Stimulated activated CD4-positive, alpha-beta T cell treated with anti-CD3 and anti-CD28 coated beads, TNF-alpha, amount 100 ng/mL, for 48 hours (primary cell): ENCODE results near the gene SYK.
A peak's percentile ranks its signal among the peaks of the same experiment; 100 is the strongest.
"Not testable (repeated sequence)": the region's sequence is repeated elsewhere in the genome, so short reads cannot be mapped to it uniquely, and the experiment has no call there.

ENCODE experiments used
- DNase-seq, 3 donors: peaks; one replicate each; pipeline ENCODE4 v3.0.0-alpha.2; 2020; ENCODE audit warnings: low read depth in 3 of 3

SYK gene

GRCh38 chr9:90801241-90801972 is at the start of gene SYK:
SYK (plus strand) TSS chr9:90801819; CDS start chr9:90843899, 42,080 bp downstream.
- no peak for DNase-seq

- DNase-seq, result peak; percentile 44 to 58 (median 44)
These were observed 45.9 kb upstream of the SYK start for GRCh38 chr9:90755514-90756371.

GRCh38 chr9:90760577-90760976 is 41.0 kb upstream of the SYK start:
- not testable (repeated sequence) for DNase-seq

- no peak for DNase-seq
These were observed 34.9 kb upstream of the SYK start for GRCh38 chr9:90766731-90767130.

GRCh38 chr9:90767523-90768100 is 34.0 kb upstream of the SYK start:
- no peak for DNase-seq

- no peak for DNase-seq
These were observed 31.4 kb upstream of the SYK start for GRCh38 chr9:90770182-90770738.

- DNase-seq, result no peak
These were observed 30.7 kb upstream of the SYK start for GRCh38 chr9:90770927-90771326.

GRCh38 chr9:90772386-90772785 is 29.2 kb upstream of the SYK start:
- no peak for DNase-seq

- DNase-seq, result no peak
These were observed 28.0 kb upstream of the SYK start for GRCh38 chr9:90773617-90774016.

GRCh38 chr9:90774071-90774470 is 27.5 kb upstream of the SYK start:
- no peak for DNase-seq

GRCh38 chr9:90774682-90775081 is 26.9 kb upstream of the SYK start:
- DNase-seq, result no peak

- no peak for DNase-seq
These were observed 26.0 kb upstream of the SYK start for GRCh38 chr9:90775657-90776056.

GRCh38 chr9:90778746-90779145 is 22.9 kb upstream of the SYK start:
- DNase-seq, result no peak

GRCh38 chr9:90783552-90783951 is 18.1 kb upstream of the SYK start:
- DNase-seq, result no peak

GRCh38 chr9:90783964-90784363 is 17.7 kb upstream of the SYK start:
- no peak for DNase-seq

GRCh38 chr9:90787771-90788460 is 13.7 kb upstream of the SYK start:
- DNase-seq, result no peak

- not testable (repeated sequence) for DNase-seq
These were observed 13.1 kb upstream of the SYK start for GRCh38 chr9:90788527-90788926.

GRCh38 chr9:90789408-90789807 is 12.2 kb upstream of the SYK start:
- DNase-seq, result no peak

- no peak for DNase-seq
These were observed 11.8 kb upstream of the SYK start for GRCh38 chr9:90789862-90790261.

GRCh38 chr9:90793024-90793423 is 8.6 kb upstream of the SYK start:
- DNase-seq, result not testable (repeated sequence)

GRCh38 chr9:90793729-90794128 is 7.9 kb upstream of the SYK start:
- DNase-seq, result no peak

GRCh38 chr9:90795084-90795483 is 6.5 kb upstream of the SYK start:
- no peak for DNase-seq
